NCI-H345 (cell line): Measurements from ENCODE around the gene FAM9B.

Experiments
- DNase-seq: peaks from one replicate; lab custom pipeline; 2025; lab: John Stamatoyannopoulos, UW

The FAM9B gene

GRCh38 chrX:8980756-8981155 lies 53.2 kb downstream of the FAM9B start:
- DNase-seq: no peak
